K562 (cell line): ENCODE results near the gene SLC39A5. TPM values are rescaled to one million over a fixed set of nuclear protein-coding genes. Genes with fewer than 3 reads are reported as not detected.

Experiments
- ATAC-seq: fragments of 200-7000 bp; cut with Tn5 transposase; 3 replicates; pipeline ENCODE4 v1.9.1; 2020; ENCODE audit warnings: moderate library complexity
- BruUV-seq: library from RNA; stranded (reverse); fragments of 400-500 nt; replicated peaks from 2 replicates; lab custom pipeline; 2021; lab: Mats Ljungman, UMichigan
- CTCF ChIA-PET: fragments of 300-600 bp; formaldehyde crosslinking; extraction: SDS; loops from one replicate; lab custom pipeline; 2021; ENCODE audit warnings: low intra/inter-chr PET ratio; lab: Yijun Ruan, JAX
- POLR2A ChIA-PET: fragments of 300-600, 350-650 bp; sonication (Branson Sonifier 250); formaldehyde crosslinking; extraction: SDS; loops from one replicate; lab custom pipeline; 2021; ENCODE audit warnings: antibody characterized with exemption, inconsistent platforms; lab: Yijun Ruan, JAX
- DNase-seq, 4 experiments: peaks; one replicate each; pipeline versions ENCODE4 v3.0.0 to v3.0.0-alpha.2; 2011 to 2018; ENCODE audit warnings: low spot score in 3 of 4, mixed read lengths in 3 of 4; ENCODE audit errors: extremely low read depth in 1 of 4
- FAIRE-seq: peaks from 2 replicates; lab custom pipeline; 2011; peaks lifted over from hg19 to GRCh38; lab: Jason Lieb, UNC
- H2AFZ ChIP-seq: 2 replicates; pipeline ENCODE4 v1.6.0; 2011; ENCODE audit warnings: low read depth, low read length, control low read depth, inconsistent platforms
- H3K27ac ChIP-seq: fragments of 200-600 bp; 3 replicates; pipeline ENCODE4 v1.8.0; 2011; ENCODE audit warnings: low read depth, mild to moderate bottlenecking, control low read depth, inconsistent platforms, low read length, moderate library complexity, mixed read lengths; ENCODE audit errors: extremely low read depth
- H3K27me3 ChIP-seq, 2 experiments: fragments of 300-600 bp in 1 of 2; 2 replicates in 1 of 2; 3 replicates in 1 of 2; pipeline versions ENCODE4 v1.6.0 to v1.8.0; 2011; ENCODE audit warnings: inconsistent platforms in 2 of 2, low read length in 2 of 2, mild to moderate bottlenecking in 1 of 2, mixed read lengths in 1 of 2, moderate library complexity in 1 of 2; ENCODE audit not compliant: control insufficient read depth in 2 of 2, insufficient read depth in 2 of 2
- H3K36me3 ChIP-seq: fragments of 300-600 bp; 3 replicates; pipeline ENCODE4 v1.8.0; 2011; ENCODE audit warnings: mild to moderate bottlenecking, low read length, inconsistent platforms; ENCODE audit not compliant: control insufficient read depth, insufficient read depth
- H3K4me1 ChIP-seq, 2 experiments: fragments of 200-600 bp in 1 of 2; replicated peaks in 1 of 2; 2 replicates in 1 of 2; 3 replicates in 1 of 2; pipeline versions ENCODE4 v1.5.1 to v1.8.0; 2011; ENCODE audit warnings: inconsistent platforms in 2 of 2, low read length in 2 of 2, mild to moderate bottlenecking in 1 of 2, mixed read lengths in 1 of 2, moderate library complexity in 1 of 2; ENCODE audit not compliant: control insufficient read depth in 2 of 2, insufficient read depth in 2 of 2
- H3K4me2 ChIP-seq: 2 replicates; pipeline ENCODE4 v1.6.1; 2011; ENCODE audit warnings: low read length, control low read depth, inconsistent platforms, mixed read lengths; ENCODE audit not compliant: insufficient read depth
- H3K4me3 ChIP-seq: fragments of 200-600 bp; sonication (generic), shearing (Covaris generic); 2 replicates; pipeline ENCODE4 v1.5.1; 2016; ENCODE audit warnings: control low read depth, inconsistent platforms
- H3K79me2 ChIP-seq: fragments of 200-600 bp; 3 replicates; pipeline ENCODE4 v1.8.0; 2011; ENCODE audit warnings: low read length, inconsistent platforms; ENCODE audit not compliant: control insufficient read depth, insufficient read depth
- H3K9ac ChIP-seq, 2 experiments: 2 replicates each; pipeline versions ENCODE4 v1.6.0 to v1.6.1; 2011; ENCODE audit warnings: low read depth in 2 of 2, low read length in 2 of 2, control low read depth in 1 of 2, inconsistent platforms in 1 of 2, mild to moderate bottlenecking in 1 of 2, mixed read lengths in 1 of 2; ENCODE audit not compliant: insufficient read depth in 1 of 2
- H3K9me1 ChIP-seq: one replicate; pipeline ENCODE4 v1.6.0; 2011; ENCODE audit warnings: inconsistent platforms, mild to moderate bottlenecking, low read length, moderate library complexity; ENCODE audit not compliant: control insufficient read depth, insufficient read depth
- H3K9me3 ChIP-seq: replicated peaks from 2 replicates; pipeline ENCODE4 v1.5.1; 2011; ENCODE audit warnings: low read depth, low read length, inconsistent platforms; ENCODE audit not compliant: control insufficient read depth, insufficient read depth
- H4K20me1 ChIP-seq: replicated peaks from 2 replicates; pipeline ENCODE4 v1.6.1; 2011; ENCODE audit warnings: low read length, inconsistent platforms, mixed read lengths; ENCODE audit not compliant: control insufficient read depth, insufficient read depth
- CBX2 ChIP-seq: fragments of 200-600 bp; sonication (generic); IDR thresholded peaks from one replicate; pipeline ENCODE4 v1.6.1; 2012; ENCODE audit warnings: mild to moderate bottlenecking, low read length, inconsistent platforms; ENCODE audit not compliant: insufficient read depth, poor library complexity, severe bottlenecking
- GATA2 ChIP-seq: sonication (generic); formaldehyde crosslinking; IDR thresholded peaks from 2 replicates; pipeline ENCODE4 v1.4.0; 2020; ENCODE audit warnings: mild to moderate bottlenecking, missing genetic modification reagents
- HOXB6 ChIP-seq: fragments of 250-450 bp; sonication (Bioruptor Pico); IDR thresholded peaks from 2 replicates; pipeline ENCODE4 v1.5.1; 2022; ENCODE audit warnings: mild to moderate bottlenecking, borderline replicate concordance
- KAT2B ChIP-seq: IDR thresholded peaks from one replicate; pipeline ENCODE4 v1.6.1; 2012; ENCODE audit warnings: low read depth, mild to moderate bottlenecking, control low read depth, inconsistent platforms, low read length, moderate library complexity
- LARP7 ChIP-seq: fragments of 450-650 bp; IDR thresholded peaks from 2 replicates; pipeline ENCODE4 v1.6.1; 2016
- MYBL2 ChIP-seq, 2 experiments: fragments of 450-650 bp in 1 of 2; sonication (generic) in 1 of 2; formaldehyde crosslinking in 1 of 2; IDR thresholded peaks; 2 replicates each; pipeline versions ENCODE4 v1.6.1 to v1.8.1; 2017 to 2022; ENCODE audit warnings: borderline replicate concordance in 1 of 2, inconsistent platforms in 1 of 2, low read depth in 1 of 2, mild to moderate bottlenecking in 1 of 2, missing genetic modification reagents in 1 of 2, moderate library complexity in 1 of 2
- NFIC ChIP-seq: fragments of 450-650 bp; IDR thresholded peaks from 2 replicates; pipeline ENCODE4 v1.6.1; 2017; ENCODE audit warnings: mild to moderate bottlenecking, inconsistent platforms
- RBFOX2 ChIP-seq: fragments of 200-400 bp; formaldehyde crosslinking; IDR thresholded peaks from 2 replicates; pipeline ENCODE4 v1.6.1; 2017; ENCODE audit warnings: low read depth, mild to moderate bottlenecking, low read length, moderate library complexity
- RBM15 ChIP-seq: fragments of 200-400 bp; formaldehyde crosslinking; IDR thresholded peaks from 2 replicates; pipeline ENCODE4 v1.6.1; 2018; ENCODE audit warnings: mild to moderate bottlenecking, low read length, moderate library complexity; ENCODE audit not compliant: insufficient read depth
- SMARCA4 ChIP-seq: fragments of 450-650 bp; IDR thresholded peaks from 2 replicates; pipeline ENCODE4 v1.6.1; 2016
- SMARCE1 ChIP-seq: fragments of 450-650 bp; IDR thresholded peaks from 2 replicates; pipeline ENCODE4 v1.7.1; 2016; ENCODE audit warnings: mild to moderate bottlenecking
- ZNF668 ChIP-seq: fragments of 250-450 bp; sonication (Bioruptor Pico); IDR thresholded peaks from 2 replicates; pipeline ENCODE4 v1.8.0; 2022; ENCODE audit warnings: mild to moderate bottlenecking, inconsistent platforms
- WGBS: fragments of 100-300 bp; shearing (Covaris generic); methylation state at CpG from one replicate; pipeline ENCODE4 v1.1.6; 2016; ENCODE audit warnings: low coverage, mixed read lengths; ENCODE audit not compliant: insufficient coverage; ENCODE audit errors: missing lambda C conversion rate; 5-methylcytosine and 5-hydroxymethylcytosine counted together
- in situ Hi-C: fragments of 300-500 bp; cut with MboI; formaldehyde crosslinking; loops from 4 replicates; pipeline ENCODE4 v1.15.0; 2018; ENCODE audit warnings: inconsistent platforms, mixed read lengths
- intact Hi-C: fragments of 100-400 bp; cut with micrococcal nuclease; formaldehyde crosslinking; loops from 2 replicates; pipeline ENCODE4 v1.14.2; 2022
- polyA plus RNA-seq, 8 experiments: library from polyadenylated mRNA; depleted of rRNA in 4 of 8; stranded (reverse) in 5 of 8; unstranded in 3 of 8; fragments of >200 nt; fragmentation: Nextera tagmentation in 2 of 8; fragmentation: Illumina TruSeq in 1 of 8; extraction: Ambion mirVana in 2 of 8; extraction: Trizol in 1 of 8; gene quantifications; 2 replicates each; pipeline versions ENCODE4 v1.2.1 to v1.2.3, GENCODE V29; 2011 to 2014; ENCODE audit warnings: inconsistent platforms in 1 of 8, missing spikeins in 1 of 8
- total RNA-seq, 7 experiments: library from RNA; depleted of rRNA in 6 of 7; stranded (reverse); fragments of >200 nt in 6 of 7; fragmentation: Illumina TruSeq in 2 of 7; extraction: Trizol in 2 of 7; gene quantifications; 2 replicates each; pipeline versions ENCODE4 v1.2.1 to v1.2.3, GENCODE V29; 2011 to 2021; ENCODE audit warnings: low replicate concordance in 1 of 7
- TF ChIP-seq, protein P1 (sequence below): fragments of 250-450 bp; sonication (Bioruptor Pico); IDR thresholded peaks from 2 replicates; pipeline ENCODE4 v1.4.0; 2020; ENCODE audit warnings: mild to moderate bottlenecking, moderate library complexity

The SLC39A5 gene
- total and polyA plus RNA-seq, 9 of the 15 experiments (the other 6 are each of a cell fraction or from before 2014, with no cell fraction given) = 0.08 to 0.10 TPM; not detected in 7

DNA sequence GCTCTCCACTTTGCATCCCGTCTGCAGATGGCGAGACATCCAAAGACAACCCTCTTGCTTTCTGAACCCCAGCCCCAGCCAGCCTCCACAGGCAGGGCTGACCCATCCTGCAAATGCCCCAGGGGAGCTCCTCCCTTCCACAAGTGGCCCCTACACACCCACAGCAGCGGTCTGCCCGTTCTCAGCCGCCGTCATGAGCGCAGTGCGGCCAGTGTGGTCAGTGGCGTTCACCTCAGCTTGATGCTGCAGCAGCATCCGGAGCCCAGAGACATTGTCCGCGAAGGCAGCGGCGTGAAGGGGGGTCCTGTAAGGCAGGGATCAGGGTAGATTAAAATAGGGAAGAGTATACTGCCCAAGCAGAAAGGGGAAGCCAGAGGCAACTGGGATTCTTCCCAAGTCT, 14.6 kb downstream of the SLC39A5 start (continued):
- TF ChIP-seq, protein P1, sequence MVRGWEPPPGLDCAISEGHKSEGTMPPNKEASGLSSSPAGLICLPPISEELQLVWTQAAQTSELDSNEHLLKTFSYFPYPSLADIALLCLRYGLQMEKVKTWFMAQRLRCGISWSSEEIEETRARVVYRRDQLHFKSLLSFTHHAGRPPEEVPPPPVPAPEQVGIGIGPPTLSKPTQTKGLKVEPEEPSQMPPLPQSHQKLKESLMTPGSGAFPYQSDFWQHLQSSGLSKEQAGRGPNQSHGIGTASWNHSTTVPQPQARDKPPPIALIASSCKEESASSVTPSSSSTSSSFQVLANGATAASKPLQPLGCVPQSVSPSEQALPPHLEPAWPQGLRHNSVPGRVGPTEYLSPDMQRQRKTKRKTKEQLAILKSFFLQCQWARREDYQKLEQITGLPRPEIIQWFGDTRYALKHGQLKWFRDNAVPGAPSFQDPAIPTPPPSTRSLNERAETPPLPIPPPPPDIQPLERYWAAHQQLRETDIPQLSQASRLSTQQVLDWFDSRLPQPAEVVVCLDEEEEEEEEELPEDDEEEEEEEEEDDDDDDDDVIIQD (CRISPR knock-in tag) = no peak
- peak; percentile 43 for TF ChIP-seq RBFOX2

DNA sequence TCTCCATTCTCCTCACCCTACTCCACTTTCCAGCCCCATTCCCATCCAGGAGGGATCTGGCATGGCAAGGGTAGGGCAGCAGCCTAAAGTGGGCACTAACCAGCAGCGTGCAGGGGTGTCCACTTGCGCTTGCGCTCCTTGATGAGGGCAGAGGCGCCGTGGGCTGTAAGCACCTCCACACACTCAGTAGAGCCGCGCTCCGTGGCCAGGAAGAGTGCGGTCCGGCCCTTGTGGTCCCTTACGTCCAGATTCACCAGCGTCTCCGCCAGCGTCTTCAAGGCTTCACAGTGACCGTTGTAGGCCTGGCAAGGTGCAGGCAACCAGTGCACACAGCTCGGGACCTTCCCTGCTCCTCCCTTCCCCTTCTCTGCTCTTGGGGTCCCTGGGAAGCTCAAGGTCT, 18.1 kb downstream of the SLC39A5 start:
- Histone ChIP-seq H3K36me3 (peaks cover 82% of the 10 kb centered on the region; the same call in 2 of the 3 replicates), H3K79me2 (no peaks in the 10 kb centered on the region), H3K27me3 (no peaks in the 10 kb centered on the region), H3K27ac (no peak overlapping the region), H3K9ac (peak overlapping the region in 1 of 2 experiments; percentile 52; a peak in 2 of 4 replicates), H3K9me1 (no peaks in the 10 kb centered on the region), H3K4me1 (peaks cover 17 to 26% of the 10 kb centered on the region in 2 experiments), H2AFZ (no peak overlapping the region), H3K9me3 (no peaks in the 10 kb centered on the region), H4K20me1 (no peaks in the 10 kb centered on the region), H3K4me3 (no peak overlapping the region), H3K4me2 (no peak overlapping the region)
- intact Hi-C loops (no loop called here), in situ Hi-C loops (no loop called here)
- BruUV-seq = no TSS peak
- no peak for ATAC-seq
- no peak for DNase-seq
- POLR2A ChIA-PET = interaction anchor here (0.5 to 1.5 kb wide), 3 partner anchors 12 to 115 kb away, joined by 3 to 12 read pairs (median 3); partner anchors contain the start of gene RNF41
- FAIRE-seq = no peak
- CTCF ChIA-PET = no interaction called here
- 96% methylated on average over 13 of the region's 16 CpGs for WGBS
- TF ChIP-seq CBX2 (no peak), RBFOX2 (peak; percentile 46), NFIC (no peak), SMARCA4 (no peak), MYBL2 (IDR thresholded peaks at IDR 0.05; ENCODE audit: low read depth) (no peak), MYBL2 (CRISPR knock-in tag; IDR thresholded peaks at IDR 0.05; ENCODE audit: borderline replicate concordance) (no peak), HOXB6 (CRISPR knock-in tag) (no peak), GATA2 (CRISPR knock-in tag) (no peak), LARP7 (no peak), KAT2B (no peak), ZNF668 (CRISPR knock-in tag) (no peak), RBM15 (no peak), SMARCE1 (no peak)
